Measurements from ENCODE around the gene LSAMP. TPM values are rescaled to one million over a fixed set of nuclear protein-coding genes. Genes with fewer than 3 reads are reported as not detected.

The LSAMP gene
- total and polyA plus RNA-seq, 2 of the 13 experiments (the other 11 are each of a cell fraction or from before 2014, with no cell fraction given): not detected

DNA sequence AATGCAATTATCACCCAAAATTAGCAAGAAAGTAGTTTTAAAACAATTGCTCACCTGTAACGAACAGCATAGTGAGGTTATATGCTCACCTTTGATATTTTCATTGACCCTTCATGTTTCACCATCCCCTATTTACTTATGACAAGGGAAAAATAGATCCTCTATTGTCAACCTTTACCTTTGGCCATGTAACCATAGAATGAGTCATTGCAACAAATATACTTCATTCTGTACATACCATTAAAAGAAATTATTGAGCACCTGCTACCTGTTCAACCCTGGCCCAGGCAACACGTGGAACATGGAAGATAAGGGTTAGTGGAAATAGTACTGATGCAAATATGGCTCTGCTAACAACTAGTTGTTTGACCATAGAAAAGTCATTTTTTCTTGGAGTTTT lies 20.2 kb downstream of the LSAMP start:
- BruUV-seq (replicated peaks): no TSS peak
- no peak overlapping the region for H2AFZ ChIP-seq (ENCODE audit: low read length)
- no peaks in the 10 kb centered on the region for H3K9me3 ChIP-seq (ENCODE audit: low read length)
- 0 out of 2 replicates have a peak, but pooled peaks cover 6% of the 10 kb centered on the region for H3K4me1 ChIP-seq (ENCODE audit: insufficient read depth, low read length)
- intact Hi-C loops (cut with micrococcal nuclease; ENCODE audit: unreplicated experiment): no loop called here
- no peaks in the 10 kb centered on the region for H3K27me3 ChIP-seq (ENCODE audit: control insufficient read depth in 1 of 2, insufficient read depth in 2 of 2, low read length in 2 of 2)
- peak; percentile 1 for DNase-seq (ENCODE audit: low spot score)
- H3K79me2 ChIP-seq (ENCODE audit: insufficient read depth, low read length): no peaks in the 10 kb centered on the region
- ChIA-PET CTCF (ENCODE audit: low intra/inter-chr PET ratio, low total read pairs) (no interaction called here), POLR2A (no interaction called here)
- 0% methylated on average over 2 of the region's 2 CpGs for WGBS (ENCODE audit: low lambda C conversion rate)
- H3K9ac ChIP-seq (ENCODE audit: insufficient read depth, low read depth, low read length): no peak overlapping the region
- TF ChIP-seq, protein P1, sequence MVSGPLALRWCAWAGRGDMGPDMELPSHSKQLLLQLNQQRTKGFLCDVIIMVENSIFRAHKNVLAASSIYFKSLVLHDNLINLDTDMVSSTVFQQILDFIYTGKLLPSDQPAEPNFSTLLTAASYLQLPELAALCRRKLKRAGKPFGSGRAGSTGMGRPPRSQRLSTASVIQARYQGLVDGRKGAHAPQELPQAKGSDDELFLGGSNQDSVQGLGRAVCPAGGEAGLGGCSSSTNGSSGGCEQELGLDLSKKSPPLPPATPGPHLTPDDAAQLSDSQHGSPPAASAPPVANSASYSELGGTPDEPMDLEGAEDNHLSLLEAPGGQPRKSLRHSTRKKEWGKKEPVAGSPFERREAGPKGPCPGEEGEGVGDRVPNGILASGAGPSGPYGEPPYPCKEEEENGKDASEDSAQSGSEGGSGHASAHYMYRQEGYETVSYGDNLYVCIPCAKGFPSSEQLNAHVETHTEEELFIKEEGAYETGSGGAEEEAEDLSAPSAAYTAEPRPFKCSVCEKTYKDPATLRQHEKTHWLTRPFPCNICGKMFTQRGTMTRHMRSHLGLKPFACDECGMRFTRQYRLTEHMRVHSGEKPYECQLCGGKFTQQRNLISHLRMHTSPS (CRISPR knock-in tag; IDR thresholded peaks at IDR 0.05; ENCODE audit: low read depth): no peak
- TF ChIP-seq ATAD3A (CRISPR knock-in tag; IDR thresholded peaks at IDR 0.05) (no peak), KDM5A (IDR thresholded peaks at IDR 0.05; ENCODE audit: borderline replicate concordance, low read length) (no peak), ZNF549 (CRISPR knock-in tag; IDR thresholded peaks at IDR 0.05) (no peak), SUZ12 (IDR thresholded peaks at IDR 0.05; ENCODE audit: low read depth, low read length) (no peak)
- TF ChIP-seq, protein P2, sequence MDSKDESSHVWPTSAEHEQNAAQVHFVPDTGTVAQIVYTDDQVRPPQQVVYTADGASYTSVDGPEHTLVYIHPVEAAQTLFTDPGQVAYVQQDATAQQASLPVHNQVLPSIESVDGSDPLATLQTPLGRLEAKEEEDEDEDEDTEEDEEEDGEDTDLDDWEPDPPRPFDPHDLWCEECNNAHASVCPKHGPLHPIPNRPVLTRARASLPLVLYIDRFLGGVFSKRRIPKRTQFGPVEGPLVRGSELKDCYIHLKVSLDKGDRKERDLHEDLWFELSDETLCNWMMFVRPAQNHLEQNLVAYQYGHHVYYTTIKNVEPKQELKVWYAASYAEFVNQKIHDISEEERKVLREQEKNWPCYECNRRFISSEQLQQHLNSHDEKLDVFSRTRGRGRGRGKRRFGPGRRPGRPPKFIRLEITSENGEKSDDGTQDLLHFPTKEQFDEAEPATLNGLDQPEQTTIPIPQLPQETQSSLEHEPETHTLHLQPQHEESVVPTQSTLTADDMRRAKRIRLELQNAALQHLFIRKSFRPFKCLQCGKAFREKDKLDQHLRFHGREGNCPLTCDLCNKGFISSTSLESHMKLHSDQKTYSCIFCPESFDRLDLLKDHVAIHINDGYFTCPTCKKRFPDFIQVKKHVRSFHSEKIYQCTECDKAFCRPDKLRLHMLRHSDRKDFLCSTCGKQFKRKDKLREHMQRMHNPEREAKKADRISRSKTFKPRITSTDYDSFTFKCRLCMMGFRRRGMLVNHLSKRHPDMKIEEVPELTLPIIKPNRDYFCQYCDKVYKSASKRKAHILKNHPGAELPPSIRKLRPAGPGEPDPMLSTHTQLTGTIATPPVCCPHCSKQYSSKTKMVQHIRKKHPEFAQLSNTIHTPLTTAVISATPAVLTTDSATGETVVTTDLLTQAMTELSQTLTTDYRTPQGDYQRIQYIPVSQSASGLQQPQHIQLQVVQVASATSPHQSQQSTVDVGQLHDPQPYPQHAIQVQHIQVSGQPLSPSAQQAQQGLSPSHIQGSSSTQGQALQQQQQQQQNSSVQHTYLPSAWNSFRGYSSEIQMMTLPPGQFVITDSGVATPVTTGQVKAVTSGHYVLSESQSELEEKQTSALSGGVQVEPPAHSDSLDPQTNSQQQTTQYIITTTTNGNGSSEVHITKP (CRISPR knock-in tag; IDR thresholded peaks at IDR 0.05; ENCODE audit: low read depth): no peak
- ATAC-seq: no peak
- FAIRE-seq: no peak
- H3K4me2 ChIP-seq (ENCODE audit: low read depth, low read length): no peak overlapping the region
- H3K36me3 ChIP-seq (replicated peaks in 1 of 2; ENCODE audit: control insufficient read depth in 1 of 2, insufficient read depth in 2 of 2, low read length in 2 of 2): no peaks in the 10 kb centered on the region
- no peaks in the 10 kb centered on the region for H4K20me1 ChIP-seq (ENCODE audit: insufficient read depth, low read length)
- H3K4me3 ChIP-seq (replicated peaks in 1 of 3; ENCODE audit: insufficient read depth in 1 of 3, low read depth in 2 of 3, low read length in 3 of 3): no peak overlapping the region
- H3K27ac ChIP-seq (ENCODE audit: extremely low read length, insufficient read depth, low read length): no peak overlapping the region
- in situ Hi-C loops (cut with HindIII; ENCODE audit: extremely low pct_ligation_motif_present, low pct_unique_long_range_greater_than_20kb): no loop called here

All from HepG2 (cell line).